Bronchial epithelial cell (primary cell): Measurements from ENCODE around the gene GAGE13. TPM values are rescaled to one million over a fixed set of nuclear protein-coding genes. Genes with fewer than 3 reads are reported as not detected.
"Not testable (repeated sequence)": the region's sequence is repeated elsewhere in the genome, so short reads cannot be mapped to it uniquely, and the experiment has no call there.

Experiments
- DNase-seq: peaks from one replicate; pipeline ENCODE4 v3.0.0-alpha.2; 2010; ENCODE audit warnings: low read depth
- FAIRE-seq: peaks from 2 replicates; lab custom pipeline; 2011; peaks lifted over from hg19 to GRCh38; lab: Jason Lieb, UNC
- H3K27me3 ChIP-seq: 2 replicates; pipeline ENCODE4 v1.5.1; 2011; ENCODE audit warnings: low read length; ENCODE audit not compliant: control insufficient read depth, insufficient read depth
- H3K36me3 ChIP-seq: 2 replicates; pipeline ENCODE4 v1.5.1; 2011; ENCODE audit warnings: low read length; ENCODE audit not compliant: control insufficient read depth, insufficient read depth
- H3K4me3 ChIP-seq: 2 replicates; pipeline ENCODE4 v1.5.1; 2011; ENCODE audit warnings: mild to moderate bottlenecking, low read depth, low read length, control low read depth
- CTCF ChIP-seq: IDR thresholded peaks from 2 replicates; pipeline ENCODE4 v1.5.1; 2011; ENCODE audit warnings: mild to moderate bottlenecking, moderate library complexity, low read length, control low read depth, inconsistent platforms; ENCODE audit not compliant: insufficient read depth, severe bottlenecking
- total RNA-seq: library from RNA; depleted of rRNA; stranded (reverse); fragments of >200 nt; gene quantifications from 2 replicates; pipeline ENCODE4 v1.2.1, GENCODE V29; 2014

Gene GAGE13
- total RNA-seq, 1 donor from 2014 or later = not detected

GRCh38 chrX:49308604-49309269, 22.6 kb upstream of the GAGE13 start:
- TF ChIP-seq CTCF = no peak
- FAIRE-seq (no peak), DNase-seq (no peak)
- Histone ChIP-seq H3K27me3 (no peaks in the 10 kb centered on the region), H3K36me3 (no peaks in the 10 kb centered on the region), H3K4me3 (no peak overlapping the region)

- no peak for TF ChIP-seq CTCF
- FAIRE-seq (no peak), DNase-seq (peak; percentile 17)
Observed at GRCh38 chrX:49309401-49309981, 21.9 kb upstream of the GAGE13 start.

GRCh38 chrX:49310371-49310770, 21.0 kb upstream of the GAGE13 start:
- DNase-seq = peak; percentile 17
- Histone ChIP-seq H3K4me3 (no peak overlapping the region), H3K27me3 (no peaks in the 10 kb centered on the region), H3K36me3 (no peaks in the 10 kb centered on the region)
- FAIRE-seq = peak; percentile 81
- no peak for TF ChIP-seq CTCF

More at GRCh38 chrX:49309401-49309981, 21.9 kb upstream of the GAGE13 start:
- Histone ChIP-seq H3K27me3 (no peaks in the 10 kb centered on the region), H3K36me3 (no peaks in the 10 kb centered on the region), H3K4me3 (peak overlapping the region; percentile 10)

GRCh38 chrX:49312176-49312575, 19.2 kb upstream of the GAGE13 start:
- DNase-seq (no peak), FAIRE-seq (no peak)
- Histone ChIP-seq H3K36me3 (no peaks in the 10 kb centered on the region), H3K4me3 (no peak overlapping the region), H3K27me3 (no peaks in the 10 kb centered on the region)
- TF ChIP-seq CTCF = no peak

- DNase-seq (no peak), FAIRE-seq (no peak)
- Histone ChIP-seq H3K27me3 (no peaks in the 10 kb centered on the region), H3K4me3 (no peak overlapping the region), H3K36me3 (no peaks in the 10 kb centered on the region)
- no peak for TF ChIP-seq CTCF
Observed at GRCh38 chrX:49316085-49316484, 15.3 kb upstream of the GAGE13 start.

GRCh38 chrX:49321737-49322136, 9.6 kb upstream of the GAGE13 start, which contains the start of gene GAGE12J:
Gene GAGE12J (plus strand): TSS chrX:49322037. CDS start chrX:49323194, 1,157 bp downstream.
- H3K4me3 ChIP-seq, DNase-seq, H3K27me3 ChIP-seq, FAIRE-seq, H3K36me3 ChIP-seq: not testable (repeated sequence)

- not testable (repeated sequence) for H3K27me3 ChIP-seq, H3K36me3 ChIP-seq, H3K4me3 ChIP-seq, FAIRE-seq, DNase-seq
Observed at GRCh38 chrX:49322266-49322665, 9.1 kb upstream of the GAGE13 start.

- not testable (repeated sequence) for H3K36me3 ChIP-seq, DNase-seq, H3K4me3 ChIP-seq, FAIRE-seq, H3K27me3 ChIP-seq
Observed at GRCh38 chrX:49323735-49324134, 7.6 kb upstream of the GAGE13 start.

- not testable (repeated sequence) for DNase-seq, H3K27me3 ChIP-seq, H3K4me3 ChIP-seq, FAIRE-seq, H3K36me3 ChIP-seq
Observed at GRCh38 chrX:49330421-49330820, 961 bp upstream of the GAGE13 start.
